ENCODE data around the gene ACAA1. TPM values are rescaled to one million over a fixed set of nuclear protein-coding genes. Genes with fewer than 3 reads are reported as not detected.

Gene ACAA1
- total and polyA plus RNA-seq, 2 of the 13 experiments (the other 11 are each of a cell fraction or from before 2014, with no cell fraction given): 60.8 to 188 TPM

GRCh38 chr3:38137615-38138348 lies 855 bp upstream of the ACAA1 start (continued):
- TF ChIP-seq ZNF605 (CRISPR knock-in tag; IDR thresholded peaks at IDR 0.05) (peak; percentile 44), TCF7L2 (IDR thresholded peaks at IDR 0.05; ENCODE audit: low read depth, low read length) (no peak), HNF1A (IDR thresholded peaks at IDR 0.05; ENCODE audit: low read depth) (no peak), HNF1A (CRISPR knock-in tag; IDR thresholded peaks at IDR 0.05; ENCODE audit: borderline replicate concordance) (no peak), ZNF546 (CRISPR knock-in tag; conservative IDR thresholded peaks at IDR 0.05) (no peak), IRX3 (CRISPR knock-in tag; IDR thresholded peaks at IDR 0.05; ENCODE audit: borderline replicate concordance, low read depth) (no peak), NFIC (IDR thresholded peaks at IDR 0.05; ENCODE audit: low read length) (no peak), HNF1B (CRISPR knock-in tag; IDR thresholded peaks at IDR 0.05) (peak; percentile 13; the same call in 1 of the 2 replicates), RXRB (CRISPR knock-in tag; IDR thresholded peaks at IDR 0.05; ENCODE audit: borderline replicate concordance) (no peak), RBM39 (IDR thresholded peaks at IDR 0.05; ENCODE audit: low read depth, low read length, poor library complexity, severe bottlenecking) (peak; percentile 6), MYNN (CRISPR knock-in tag; IDR thresholded peaks at IDR 0.05; ENCODE audit: low read depth) (no peak), ZNF232 (CRISPR knock-in tag; IDR thresholded peaks at IDR 0.05; ENCODE audit: borderline replicate concordance) (0 out of 2 replicates have a peak, but pooled peaks have one; percentile 26), MAX (IDR thresholded peaks at IDR 0.05) (no peak), ZMAT3 (CRISPR knock-in tag; conservative IDR thresholded peaks at IDR 0.05) (0 out of 2 replicates have a peak, but pooled peaks have one; percentile 5), THRA (CRISPR knock-in tag; IDR thresholded peaks at IDR 0.05; ENCODE audit: borderline replicate concordance) (no peak), THAP8 (CRISPR knock-in tag; IDR thresholded peaks at IDR 0.05; ENCODE audit: borderline replicate concordance) (no peak)
